ENCODE measurements around the gene HMGXB3.

HMGXB3 gene

DNA sequence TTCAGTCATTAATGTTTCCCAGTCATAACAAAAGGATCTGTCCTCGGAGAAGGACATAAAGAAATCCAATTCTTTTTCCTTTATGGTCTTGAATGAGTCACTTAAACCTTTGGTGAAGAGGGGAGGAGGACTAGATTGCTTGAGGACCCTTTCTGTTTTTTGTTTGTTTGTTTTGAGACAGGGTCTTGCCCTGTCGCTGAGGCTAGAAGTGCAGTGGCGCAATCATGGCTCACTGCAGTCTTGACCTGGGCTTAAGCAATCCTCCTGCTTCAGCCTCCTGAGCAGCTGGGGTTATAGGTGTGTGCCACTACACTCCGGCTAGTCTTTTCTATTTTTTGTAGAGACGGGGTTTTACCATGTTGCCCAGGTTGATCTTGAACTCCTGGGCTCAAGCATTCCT, 12.4 kb upstream of the HMGXB3 start:
- Histone ChIP-seq H3K4me1 (ENCODE audit: insufficient read depth, insufficient read length) (no peaks in the 10 kb centered on the region), H3K27me3 (ENCODE audit: insufficient read depth, insufficient read length) (no peaks in the 10 kb centered on the region), H3K9me3 (ENCODE audit: insufficient read depth, low read length) (no peaks in the 10 kb centered on the region), H3K9ac (ENCODE audit: insufficient read length, low read depth) (no peak overlapping the region), H3K36me3 (ENCODE audit: insufficient read depth, insufficient read length, low read length) (no peaks in the 10 kb centered on the region), H3K4me3 (ENCODE audit: insufficient read length, low read depth) (no peak overlapping the region)
- TF ChIP-seq YY1 (IDR thresholded peaks at IDR 0.05; ENCODE audit: insufficient read depth, insufficient read length): no peak
- no peak for TF ChIP-seq ZNF274 (IDR thresholded peaks at IDR 0.05; ENCODE audit: low read depth, low read length)
- TF ChIP-seq SUZ12 (IDR thresholded peaks at IDR 0.05; ENCODE audit: extremely low read depth, insufficient read depth, insufficient read length): no peak
- DNase-seq (ENCODE audit: low read depth, low spot score): no peak

- H3K27me3 ChIP-seq (ENCODE audit: insufficient read depth, insufficient read length): no peaks in the 10 kb centered on the region
- TF ChIP-seq ZNF274 (IDR thresholded peaks at IDR 0.05; ENCODE audit: low read depth, low read length) (no peak), YY1 (IDR thresholded peaks at IDR 0.05; ENCODE audit: insufficient read depth, insufficient read length) (no peak), SUZ12 (IDR thresholded peaks at IDR 0.05; ENCODE audit: extremely low read depth, insufficient read depth, insufficient read length) (no peak)
- H3K4me3 ChIP-seq (ENCODE audit: insufficient read length, low read depth): no peak overlapping the region
- peaks cover 3% of the 10 kb centered on the region for H3K36me3 ChIP-seq (ENCODE audit: insufficient read depth, insufficient read length, low read length)
- no peaks in the 10 kb centered on the region for H3K4me1 ChIP-seq (ENCODE audit: insufficient read depth, insufficient read length)
- H3K9me3 ChIP-seq (ENCODE audit: insufficient read depth, low read length): no peaks in the 10 kb centered on the region
- DNase-seq (ENCODE audit: low read depth, low spot score): peak; percentile 60
- no peak overlapping the region for H3K9ac ChIP-seq (ENCODE audit: insufficient read length, low read depth)
Measured at GRCh38 chr5:149990518-149991376, 9.8 kb upstream of the HMGXB3 start.

DNA sequence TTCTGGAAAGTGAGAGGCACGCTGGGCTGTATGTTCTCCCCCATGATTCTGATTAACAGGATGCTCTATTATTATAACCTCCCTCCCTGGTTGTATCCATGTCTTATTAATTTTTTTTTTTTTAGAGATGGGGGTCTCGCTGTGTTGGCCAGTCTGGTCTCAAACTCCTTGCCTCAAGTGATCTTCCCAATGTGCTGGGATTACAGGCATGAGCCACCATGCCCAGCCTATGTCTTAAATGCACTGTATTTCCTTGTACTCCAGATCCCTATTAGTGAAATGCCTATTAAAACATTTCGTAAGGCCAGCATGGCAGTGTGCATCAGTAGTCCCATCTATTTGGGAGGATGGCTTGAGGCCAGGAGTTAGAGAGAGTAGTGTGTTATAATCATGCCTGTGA, 7.1 kb upstream of the HMGXB3 start:
- Histone ChIP-seq H3K36me3 (ENCODE audit: insufficient read depth, insufficient read length, low read length) (peaks cover 3% of the 10 kb centered on the region), H3K4me3 (ENCODE audit: insufficient read length, low read depth) (no peak overlapping the region), H3K9ac (ENCODE audit: insufficient read length, low read depth) (no peak overlapping the region), H3K9me3 (ENCODE audit: insufficient read depth, low read length) (no peaks in the 10 kb centered on the region), H3K27me3 (ENCODE audit: insufficient read depth, insufficient read length) (no peaks in the 10 kb centered on the region), H3K4me1 (ENCODE audit: insufficient read depth, insufficient read length) (no peaks in the 10 kb centered on the region)
- DNase-seq (ENCODE audit: low read depth, low spot score): no peak
- TF ChIP-seq YY1 (IDR thresholded peaks at IDR 0.05; ENCODE audit: insufficient read depth, insufficient read length) (no peak), SUZ12 (IDR thresholded peaks at IDR 0.05; ENCODE audit: extremely low read depth, insufficient read depth, insufficient read length) (no peak), ZNF274 (IDR thresholded peaks at IDR 0.05; ENCODE audit: low read depth, low read length) (no peak)

GRCh38 chr5:149995385-149996204, 4.9 kb upstream of the HMGXB3 start:
- Histone ChIP-seq H3K9me3 (ENCODE audit: insufficient read depth, low read length) (no peaks in the 10 kb centered on the region), H3K4me1 (ENCODE audit: insufficient read depth, insufficient read length) (peaks cover 2% of the 10 kb centered on the region), H3K27me3 (ENCODE audit: insufficient read depth, insufficient read length) (no peaks in the 10 kb centered on the region), H3K36me3 (ENCODE audit: insufficient read depth, insufficient read length, low read length) (peaks cover 3% of the 10 kb centered on the region), H3K9ac (ENCODE audit: insufficient read length, low read depth) (no peak overlapping the region), H3K4me3 (ENCODE audit: insufficient read length, low read depth) (no peak overlapping the region)
- TF ChIP-seq ZNF274 (IDR thresholded peaks at IDR 0.05; ENCODE audit: low read depth, low read length) (no peak), YY1 (IDR thresholded peaks at IDR 0.05; ENCODE audit: insufficient read depth, insufficient read length) (no peak), SUZ12 (IDR thresholded peaks at IDR 0.05; ENCODE audit: extremely low read depth, insufficient read depth, insufficient read length) (no peak)
- DNase-seq (ENCODE audit: low read depth, low spot score): no peak

DNA sequence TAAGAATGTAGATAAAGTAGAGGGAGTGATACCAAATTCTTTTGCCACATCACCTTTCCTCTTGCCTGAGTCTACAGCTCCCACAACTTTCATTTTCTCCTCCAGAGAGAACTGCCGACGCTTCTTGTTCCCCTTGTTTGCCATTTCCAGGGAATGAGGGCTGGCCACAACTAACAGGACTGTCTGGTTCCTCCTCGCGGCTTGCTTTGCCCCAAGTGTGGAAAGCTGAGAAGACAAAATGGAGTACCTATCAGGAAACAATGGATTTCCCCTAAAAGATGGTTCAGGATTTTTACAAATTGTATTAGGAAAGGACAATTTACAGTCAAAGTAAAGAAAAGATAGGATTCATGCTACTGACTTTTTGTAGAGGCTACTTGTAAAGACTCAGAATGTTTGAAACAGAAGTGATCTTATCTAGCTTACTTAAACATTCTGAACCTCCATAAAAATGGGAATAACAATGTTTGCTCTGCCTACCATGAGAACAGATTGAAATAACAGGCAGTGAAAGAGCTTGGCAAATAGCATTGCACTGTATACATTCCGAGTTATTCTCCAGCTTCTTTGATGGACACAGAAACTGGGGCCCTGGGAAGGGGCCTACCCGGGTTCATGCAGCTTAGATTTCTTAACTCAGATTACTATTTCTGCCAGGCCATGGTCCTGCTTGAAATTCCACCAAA, 4.2 kb upstream of the HMGXB3 start:
- H3K4me3 ChIP-seq (ENCODE audit: insufficient read length, low read depth): no peak overlapping the region
- H3K9ac ChIP-seq (ENCODE audit: insufficient read length, low read depth): no peak overlapping the region
- DNase-seq (ENCODE audit: low read depth, low spot score): no peak
- TF ChIP-seq ZNF274 (IDR thresholded peaks at IDR 0.05; ENCODE audit: low read depth, low read length): no peak
- no peak for TF ChIP-seq SUZ12 (IDR thresholded peaks at IDR 0.05; ENCODE audit: extremely low read depth, insufficient read depth, insufficient read length)
- no peak for TF ChIP-seq YY1 (IDR thresholded peaks at IDR 0.05; ENCODE audit: insufficient read depth, insufficient read length)
- H3K27me3 ChIP-seq (ENCODE audit: insufficient read depth, insufficient read length): no peaks in the 10 kb centered on the region
- peaks cover 2% of the 10 kb centered on the region for H3K4me1 ChIP-seq (ENCODE audit: insufficient read depth, insufficient read length)
- H3K9me3 ChIP-seq (ENCODE audit: insufficient read depth, low read length): no peaks in the 10 kb centered on the region
- peaks cover 3% of the 10 kb centered on the region for H3K36me3 ChIP-seq (ENCODE audit: insufficient read depth, insufficient read length, low read length)

- TF ChIP-seq YY1 (IDR thresholded peaks at IDR 0.05; ENCODE audit: insufficient read depth, insufficient read length) (no peak), SUZ12 (IDR thresholded peaks at IDR 0.05; ENCODE audit: extremely low read depth, insufficient read depth, insufficient read length) (no peak), ZNF274 (IDR thresholded peaks at IDR 0.05; ENCODE audit: low read depth, low read length) (no peak)
- Histone ChIP-seq H3K9me3 (ENCODE audit: insufficient read depth, low read length) (no peaks in the 10 kb centered on the region), H3K9ac (ENCODE audit: insufficient read length, low read depth) (no peak overlapping the region), H3K4me3 (ENCODE audit: insufficient read length, low read depth) (no peak overlapping the region), H3K4me1 (ENCODE audit: insufficient read depth, insufficient read length) (peaks cover 2% of the 10 kb centered on the region), H3K27me3 (ENCODE audit: insufficient read depth, insufficient read length) (no peaks in the 10 kb centered on the region), H3K36me3 (ENCODE audit: insufficient read depth, insufficient read length, low read length) (peaks cover 8% of the 10 kb centered on the region)
- DNase-seq (ENCODE audit: low read depth, low spot score): no peak
Measured at GRCh38 chr5:149998281-149998680, 2.3 kb upstream of the HMGXB3 start.

Measured in NT2/D1 (cell line).